ENCODE results near the gene RERE. TPM values are rescaled to one million over a fixed set of nuclear protein-coding genes. Genes with fewer than 3 reads are reported as not detected.

Gene RERE
- total RNA-seq, 1 donor, result 27.0 TPM

DNA sequence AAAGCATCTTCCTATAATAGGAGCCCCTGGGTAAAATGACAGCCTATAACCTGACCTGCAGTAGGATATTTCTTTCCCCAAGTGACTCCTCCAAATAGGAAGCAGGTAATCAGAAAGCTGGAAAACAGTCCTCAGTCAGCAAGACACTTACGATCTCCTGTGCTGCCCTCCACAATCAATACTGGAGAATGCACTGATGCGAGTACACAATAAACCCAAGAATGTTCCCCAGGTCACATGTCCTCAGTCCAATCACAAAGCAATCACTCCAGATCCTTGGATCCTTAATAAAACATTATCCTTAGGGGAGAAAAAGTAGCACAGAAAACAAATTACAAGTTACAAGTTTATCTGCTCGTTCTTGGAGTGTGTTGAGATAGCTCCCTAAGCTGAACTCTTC, 266.4 kb downstream of the RERE start:
- no peak for DNase-seq (ENCODE audit: low read depth)
- no peak overlapping the region for H3K4me3 ChIP-seq (ENCODE audit: low read depth, low read length)
- TF ChIP-seq, protein P1, sequence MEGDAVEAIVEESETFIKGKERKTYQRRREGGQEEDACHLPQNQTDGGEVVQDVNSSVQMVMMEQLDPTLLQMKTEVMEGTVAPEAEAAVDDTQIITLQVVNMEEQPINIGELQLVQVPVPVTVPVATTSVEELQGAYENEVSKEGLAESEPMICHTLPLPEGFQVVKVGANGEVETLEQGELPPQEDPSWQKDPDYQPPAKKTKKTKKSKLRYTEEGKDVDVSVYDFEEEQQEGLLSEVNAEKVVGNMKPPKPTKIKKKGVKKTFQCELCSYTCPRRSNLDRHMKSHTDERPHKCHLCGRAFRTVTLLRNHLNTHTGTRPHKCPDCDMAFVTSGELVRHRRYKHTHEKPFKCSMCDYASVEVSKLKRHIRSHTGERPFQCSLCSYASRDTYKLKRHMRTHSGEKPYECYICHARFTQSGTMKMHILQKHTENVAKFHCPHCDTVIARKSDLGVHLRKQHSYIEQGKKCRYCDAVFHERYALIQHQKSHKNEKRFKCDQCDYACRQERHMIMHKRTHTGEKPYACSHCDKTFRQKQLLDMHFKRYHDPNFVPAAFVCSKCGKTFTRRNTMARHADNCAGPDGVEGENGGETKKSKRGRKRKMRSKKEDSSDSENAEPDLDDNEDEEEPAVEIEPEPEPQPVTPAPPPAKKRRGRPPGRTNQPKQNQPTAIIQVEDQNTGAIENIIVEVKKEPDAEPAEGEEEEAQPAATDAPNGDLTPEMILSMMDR (IDR thresholded peaks at IDR 0.05; ENCODE audit: insufficient read depth, low read length), result no peak

DNA sequence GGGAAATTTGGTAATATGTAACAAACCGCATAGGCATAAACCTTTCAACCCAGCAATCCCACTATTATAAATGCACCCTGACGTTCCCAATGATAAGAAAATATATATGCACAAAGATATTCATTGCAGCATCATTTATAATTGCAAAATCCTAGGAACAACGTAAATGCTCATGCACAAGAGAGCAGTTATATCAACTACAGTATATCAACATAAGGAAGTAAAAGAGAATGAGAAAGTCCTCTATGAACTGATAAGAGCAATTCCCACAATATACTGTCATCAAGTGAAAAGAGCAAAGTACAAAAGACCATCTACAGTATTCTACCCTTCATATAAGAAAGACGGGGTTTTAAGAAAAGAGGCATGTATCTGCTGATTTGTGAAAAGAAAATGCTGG, 269.6 kb downstream of the RERE start:
- no peak for DNase-seq (ENCODE audit: low read depth)
- TF ChIP-seq, protein P1 (IDR thresholded peaks at IDR 0.05; ENCODE audit: insufficient read depth, low read length), result no peak
- H3K4me3 ChIP-seq (ENCODE audit: low read depth, low read length), result no peak overlapping the region

DNA sequence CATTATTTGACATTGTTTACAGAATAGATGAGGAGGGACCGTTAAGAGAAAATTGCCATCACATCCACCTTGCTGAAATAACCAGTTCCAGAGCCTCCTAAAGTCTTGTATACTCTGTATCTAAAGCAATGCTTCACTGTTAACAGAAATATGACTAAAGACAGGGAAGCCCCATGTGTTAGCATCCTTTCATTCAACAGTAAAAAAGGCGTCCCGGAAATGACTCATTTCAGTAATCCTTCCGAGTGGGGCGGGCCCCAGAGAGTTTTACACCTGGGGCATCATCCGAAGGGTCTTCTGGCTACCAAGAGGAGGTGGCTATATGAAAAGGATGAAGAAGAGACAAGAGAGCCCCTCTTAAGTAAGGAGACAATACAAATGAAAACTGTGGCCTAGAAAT, 272.4 kb downstream of the RERE start:
- TF ChIP-seq, protein P1 (IDR thresholded peaks at IDR 0.05; ENCODE audit: insufficient read depth, low read length), result no peak
- no peak overlapping the region for H3K4me3 ChIP-seq (ENCODE audit: low read depth, low read length)
- no peak for DNase-seq (ENCODE audit: low read depth)

DNA sequence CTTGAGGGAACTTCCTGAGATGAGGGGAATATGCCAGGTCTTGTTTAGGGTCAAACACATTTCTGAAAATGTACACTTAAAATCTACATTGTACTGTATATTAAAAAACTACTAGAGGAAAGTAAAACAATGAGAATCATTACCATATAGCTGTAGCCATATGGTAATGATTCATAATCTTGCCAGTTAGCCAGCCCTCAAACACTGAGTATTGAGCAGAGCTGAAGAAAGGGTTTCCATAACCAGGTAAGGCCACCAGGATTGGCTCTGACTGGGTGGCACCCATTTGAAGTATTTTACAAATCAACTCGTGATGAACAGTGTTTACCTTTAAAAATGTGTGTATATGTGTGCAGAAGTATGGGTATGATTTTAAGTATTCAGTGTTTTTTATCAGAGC, 272.8 kb downstream of the RERE start:
- H3K4me3 ChIP-seq (ENCODE audit: low read depth, low read length), result no peak overlapping the region
- TF ChIP-seq, protein P1 (IDR thresholded peaks at IDR 0.05; ENCODE audit: insufficient read depth, low read length), result no peak
- no peak for DNase-seq (ENCODE audit: low read depth)

DNA sequence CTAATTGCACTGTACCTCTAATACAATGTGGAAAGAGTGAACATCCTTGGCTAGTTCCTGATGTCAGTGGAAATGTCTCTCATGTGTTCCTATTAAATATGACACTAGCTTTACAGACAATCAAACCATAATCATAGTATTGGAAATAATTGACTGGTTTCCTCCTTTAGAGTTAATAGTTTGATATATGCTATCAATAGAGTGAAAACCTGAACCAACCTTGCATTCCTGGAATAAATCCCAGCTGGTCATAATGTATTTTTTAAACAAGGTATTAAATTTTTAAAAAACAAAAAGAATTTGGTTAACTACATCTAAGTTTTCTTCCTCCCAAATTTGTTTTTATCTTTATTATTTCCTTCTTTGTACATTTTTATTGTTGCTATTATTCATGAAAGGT, 273.5 kb downstream of the RERE start:
- H3K4me3 ChIP-seq (ENCODE audit: low read depth, low read length), result no peak overlapping the region
- no peak for DNase-seq (ENCODE audit: low read depth)
- TF ChIP-seq, protein P1 (IDR thresholded peaks at IDR 0.05; ENCODE audit: insufficient read depth, low read length), result no peak

DNA sequence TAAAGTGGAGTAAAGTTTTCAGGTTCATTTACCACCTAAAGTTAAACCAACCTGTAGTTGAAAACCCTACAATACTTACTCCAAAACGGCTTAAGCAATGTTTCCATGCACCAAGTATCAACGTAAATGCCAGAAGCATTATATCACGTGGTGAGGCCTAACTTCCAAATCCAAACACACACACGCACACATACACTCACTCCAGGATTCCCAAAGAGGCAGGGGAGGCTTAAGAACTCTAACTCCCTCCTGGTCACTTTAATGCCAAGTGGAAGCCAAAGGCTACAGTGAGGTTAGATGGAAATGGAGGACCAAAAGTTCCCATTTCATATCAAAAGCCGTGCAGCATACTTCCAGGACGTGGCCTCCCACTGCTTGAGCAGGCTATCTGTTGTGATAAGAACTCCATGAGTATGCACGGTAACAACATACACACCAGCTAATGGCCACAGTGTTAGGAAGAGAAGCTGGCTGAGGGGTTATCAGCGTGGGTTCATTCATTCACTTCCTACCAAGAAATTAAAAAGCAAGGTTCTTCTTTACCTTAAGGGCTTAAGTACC, 275.4 kb downstream of the RERE start:
- H3K4me3 ChIP-seq (ENCODE audit: low read depth, low read length), result no peak overlapping the region
- DNase-seq (ENCODE audit: low read depth), result peak; percentile 41
- TF ChIP-seq, protein P1 (IDR thresholded peaks at IDR 0.05; ENCODE audit: insufficient read depth, low read length), result no peak

DNA sequence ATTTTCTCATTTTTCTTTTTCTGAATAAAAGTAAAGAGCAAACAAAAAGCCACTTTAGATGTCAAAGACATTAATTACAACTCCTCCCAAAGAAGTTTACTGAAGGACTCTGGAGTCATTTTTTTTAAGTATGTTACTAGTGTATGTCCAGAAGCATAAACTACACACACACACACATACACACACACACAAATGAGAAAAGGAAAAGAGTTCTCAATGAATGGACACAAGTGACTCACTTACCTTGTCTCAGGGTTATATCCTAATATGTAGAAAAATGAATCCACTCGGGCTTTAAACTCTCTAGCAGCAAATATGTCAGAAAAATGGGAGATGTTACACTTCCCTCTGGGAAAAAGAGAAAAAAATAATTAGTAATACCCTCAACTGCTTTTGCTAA, 276.5 kb downstream of the RERE start:
- H3K4me3 ChIP-seq (ENCODE audit: low read depth, low read length), result no peak overlapping the region
- TF ChIP-seq, protein P1 (IDR thresholded peaks at IDR 0.05; ENCODE audit: insufficient read depth, low read length), result no peak
- DNase-seq (ENCODE audit: low read depth), result no peak

Measured in fibroblast of the aortic adventitia (primary cell).